Small intestine (tissue), 7 donors: ENCODE results near the gene RBP5. TPM values are rescaled to one million over a fixed set of nuclear protein-coding genes. Genes with fewer than 3 reads are reported as not detected.

ENCODE experiments used
- DNase-seq, 2 donors: peaks; one replicate each; pipeline versions ENCODE4 v3.0.0 to v3.0.0-alpha.2; 2013
- FAIRE-seq: peaks from 2 replicates; lab custom pipeline; 2012; peaks lifted over from hg19 to GRCh38; lab: Jason Lieb, UNC
- H3K27ac ChIP-seq, 3 donors: one replicate each; pipeline ENCODE4 v1.5.1; 2013; ENCODE audit warnings: low read length in 2 of 3, mild to moderate bottlenecking in 2 of 3, control low read depth in 1 of 3, inconsistent platforms in 1 of 3, low read depth in 1 of 3, moderate library complexity in 1 of 3
- H3K27me3 ChIP-seq, 3 donors: one replicate each; pipeline ENCODE4 v1.6.1; 2013; ENCODE audit warnings: low read length in 3 of 3, inconsistent platforms in 1 of 3; ENCODE audit not compliant: control insufficient read depth in 3 of 3, insufficient read depth in 3 of 3
- H3K36me3 ChIP-seq, 3 donors: one replicate each; pipeline ENCODE4 v1.6.1; 2013; ENCODE audit warnings: low read length in 3 of 3, inconsistent platforms in 1 of 3, low read depth in 1 of 3, mild to moderate bottlenecking in 1 of 3, moderate library complexity in 1 of 3; ENCODE audit not compliant: control insufficient read depth in 3 of 3, insufficient read depth in 2 of 3
- H3K4me1 ChIP-seq, 3 donors: one replicate each; pipeline ENCODE4 v1.6.1; 2013; ENCODE audit warnings: low read length in 2 of 3, inconsistent platforms in 1 of 3, low read depth in 1 of 3, mild to moderate bottlenecking in 1 of 3, moderate library complexity in 1 of 3; ENCODE audit not compliant: control insufficient read depth in 3 of 3, insufficient read depth in 2 of 3
- H3K4me3 ChIP-seq, 3 donors: one replicate each; pipeline ENCODE4 v1.5.1; 2013; ENCODE audit warnings: low read length in 3 of 3, control low read depth in 1 of 3, inconsistent platforms in 1 of 3, low read depth in 1 of 3, mild to moderate bottlenecking in 1 of 3, moderate library complexity in 1 of 3
- H3K9me3 ChIP-seq, 2 donors: one replicate each; pipeline ENCODE4 v1.6.1; 2013; ENCODE audit warnings: low read depth in 1 of 2, low read length in 1 of 2; ENCODE audit not compliant: control insufficient read depth in 2 of 2, insufficient read depth in 1 of 2
- WGBS, 3 donors: extraction: QIAGEN DNeasy Blood & Tissue Kit; methylation state at CpG; one replicate each; pipeline ENCODE4 v1.1.7; 2013; 5-methylcytosine and 5-hydroxymethylcytosine counted together
- polyA plus RNA-seq, 4 donors: library from polyadenylated mRNA; stranded (reverse) in 3 of 4; unstranded in 1 of 4; fragments of 200-250 nt in 3 of 4; fragments of 120-200 nt in 1 of 4; gene quantifications; one replicate each; pipeline versions ENCODE4 v1.2.1 to v1.2.3, GENCODE V29; 2013
- donor health status: healthy with polysubstance abuse.
- donor health status: control.
- donor health status: control.
- donor health status: Bipolar disorder and iron deficiency.
- donor health status: healthy.

The RBP5 gene
- polyA plus RNA-seq, 4 donors = 0.67 to 19.0 (median 7.8) TPM

DNA sequence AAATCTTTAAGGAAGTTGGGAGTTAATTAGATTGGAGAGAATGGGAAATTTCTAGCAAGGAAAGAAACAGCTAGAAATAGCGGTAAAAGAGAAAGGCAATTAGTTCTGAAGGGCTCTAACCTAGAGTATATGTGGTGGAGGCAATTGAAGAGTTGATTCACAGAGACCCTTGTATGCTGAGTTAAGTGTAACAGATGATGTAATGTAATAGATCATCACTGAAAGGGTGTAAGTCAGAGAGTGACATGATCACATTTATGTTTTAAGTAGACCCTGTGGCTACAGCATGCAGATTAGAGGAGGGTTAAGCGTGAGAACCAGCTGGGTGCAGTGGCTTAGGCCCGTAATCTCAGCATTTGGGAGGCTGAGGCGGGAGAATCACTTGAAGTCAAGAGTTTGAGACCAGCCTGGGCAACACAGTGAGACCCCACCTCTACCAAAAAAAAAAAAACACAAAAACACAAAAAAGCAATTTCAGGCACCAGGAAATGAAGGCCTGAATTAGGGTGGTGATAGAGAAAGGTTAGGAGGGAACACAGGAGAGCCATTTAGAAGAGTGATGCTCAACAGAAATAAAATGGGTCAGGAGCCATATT lies 3.0 kb downstream of the RBP5 start:
- no peaks in the 10 kb centered on the region for H3K9me3 ChIP-seq
- no peak for FAIRE-seq
- H3K36me3 ChIP-seq = peaks cover 0 to 26% (median 2%) of the 10 kb centered on the region in 3 donors
- WGBS, 3 donors = 68 to 94% (median 86%) methylated on average over 4 of the region's 4 CpGs
- DNase-seq = no peak
- H3K4me3 ChIP-seq = no peak overlapping the region
- H3K4me1 ChIP-seq = peaks cover 2 to 44% (median 3%) of the 10 kb centered on the region in 3 donors
- no peak overlapping the region for H3K27ac ChIP-seq
- H3K27me3 ChIP-seq = no peaks in the 10 kb centered on the region

DNA sequence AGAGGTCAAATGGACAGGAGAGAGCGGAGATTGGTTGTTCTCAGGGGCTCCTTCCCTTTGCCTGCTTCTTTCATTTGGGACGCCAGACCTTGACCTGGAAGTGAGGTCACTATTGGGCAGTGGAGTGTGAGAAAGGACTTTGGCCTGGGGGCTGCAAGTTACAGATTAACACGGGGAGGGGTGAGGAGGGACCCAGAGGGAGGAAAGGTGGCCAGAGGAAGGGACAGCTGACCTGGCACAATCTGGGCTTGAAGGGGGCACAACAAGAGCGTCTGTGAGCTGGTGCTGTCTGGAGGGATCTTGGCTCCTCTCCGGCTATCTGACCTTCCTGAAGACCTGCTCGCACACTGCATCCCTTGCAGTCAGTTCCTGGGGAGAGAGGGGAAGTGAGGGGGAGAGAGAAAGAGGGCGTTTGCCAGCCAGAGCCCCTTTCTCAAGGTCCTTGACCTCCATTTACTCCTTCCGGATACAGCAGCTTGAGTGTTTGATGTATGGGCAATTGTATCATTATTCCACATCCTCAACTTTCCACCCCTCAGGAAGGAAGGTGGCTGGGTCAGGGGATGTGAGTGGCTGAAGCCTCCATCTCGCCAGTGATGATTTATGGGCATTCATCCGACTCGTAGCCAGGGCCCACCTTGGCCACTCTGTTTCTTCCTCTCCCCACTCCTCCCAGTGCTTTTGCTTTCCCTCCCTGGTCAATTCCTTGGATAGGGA lies 4.7 kb downstream of the RBP5 start:
- Histone ChIP-seq H3K4me1 (peaks cover 0 to 35% (median 2%) of the 10 kb centered on the region in 3 donors), H3K36me3 (peaks cover 0 to 38% (median 2%) of the 10 kb centered on the region in 3 donors), H3K27ac (peak overlapping the region in 2 of 3 donors; percentile 37 to 40), H3K4me3 (no peak overlapping the region), H3K9me3 (no peaks in the 10 kb centered on the region), H3K27me3 (no peaks in the 10 kb centered on the region)
- DNase-seq = peak in 1 of 2 donors; percentile 54
- 65 to 77% (median 73%) methylated on average over 11 of the region's 11 CpGs for WGBS, 3 donors
- FAIRE-seq = no peak

GRCh38 chr12:7122811-7123769 lies 5.6 kb downstream of the RBP5 start:
- Histone ChIP-seq H3K27ac (peak overlapping the region in 1 of 3 donors; percentile 22), H3K4me3 (no peak overlapping the region), H3K27me3 (no peaks in the 10 kb centered on the region), H3K4me1 (peaks cover 0 to 32% (median 3%) of the 10 kb centered on the region in 3 donors), H3K9me3 (no peaks in the 10 kb centered on the region), H3K36me3 (peaks cover 0 to 43% (median 2%) of the 10 kb centered on the region in 3 donors)
- no peak for DNase-seq
- no peak for FAIRE-seq
- 63 to 92% (median 89%) methylated on average over 7 of the region's 7 CpGs for WGBS, 3 donors

DNA sequence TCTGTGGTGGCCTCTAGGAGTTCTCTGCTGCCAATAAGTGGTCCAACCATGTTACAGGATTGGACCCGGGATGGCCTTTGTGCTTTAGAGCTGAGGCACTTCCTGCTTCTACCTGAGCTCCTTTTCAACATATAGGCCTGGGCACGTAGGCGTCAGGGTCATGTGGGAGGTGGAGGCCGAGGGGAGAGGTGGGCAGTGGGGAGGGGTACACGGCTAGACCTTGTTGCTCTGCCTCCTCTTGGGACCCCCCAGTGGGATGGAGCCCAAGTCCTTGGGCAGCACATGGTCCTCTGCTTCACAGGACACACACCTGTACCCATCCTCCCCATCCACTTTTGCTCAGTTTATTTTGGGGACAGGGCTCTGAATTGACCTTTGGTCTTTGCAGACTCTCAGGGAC lies 7.4 kb downstream of the RBP5 start:
- Histone ChIP-seq H3K36me3 (peaks cover 0 to 57% (median 2%) of the 10 kb centered on the region in 3 donors), H3K27ac (no peak overlapping the region), H3K4me1 (peaks cover 0 to 33% (median 5%) of the 10 kb centered on the region in 3 donors), H3K27me3 (no peaks in the 10 kb centered on the region), H3K9me3 (no peaks in the 10 kb centered on the region), H3K4me3 (no peak overlapping the region)
- no peak for FAIRE-seq
- 73 to 85% (median 76%) methylated on average over 5 of the region's 5 CpGs for WGBS, 3 donors
- no peak for DNase-seq

GRCh38 chr12:7120166-7120565 lies 8.5 kb downstream of the RBP5 start:
- no peak for DNase-seq
- Histone ChIP-seq H3K27ac (no peak overlapping the region), H3K9me3 (no peaks in the 10 kb centered on the region), H3K36me3 (peaks cover 0 to 69% (median 2%) of the 10 kb centered on the region in 3 donors), H3K27me3 (no peaks in the 10 kb centered on the region), H3K4me3 (no peak overlapping the region), H3K4me1 (peaks cover 0 to 33% (median 5%) of the 10 kb centered on the region in 3 donors)
- FAIRE-seq = no peak
- WGBS, 3 donors = 92 to 93% (median 92%) methylated on average over 5 of the region's 5 CpGs

- FAIRE-seq (no peak), DNase-seq (no peak)
- H3K9me3 ChIP-seq = no peaks in the 10 kb centered on the region
- WGBS, 3 donors = 78 to 90% (median 88%) methylated on average over 3 of the region's 3 CpGs
- peaks cover 0 to 75% (median 2%) of the 10 kb centered on the region in 3 donors for H3K36me3 ChIP-seq
- no peak overlapping the region for H3K27ac ChIP-seq
- no peaks in the 10 kb centered on the region for H3K27me3 ChIP-seq
- H3K4me1 ChIP-seq = peaks cover 0 to 25% (median 5%) of the 10 kb centered on the region in 3 donors
- no peak overlapping the region for H3K4me3 ChIP-seq
Measured at GRCh38 chr12:7118881-7119280, 9.8 kb downstream of the RBP5 start.

GRCh38 chr12:7117670-7118069 lies 11.0 kb downstream of the RBP5 start:
- FAIRE-seq (no peak), DNase-seq (peak; percentile 63 to 93)
- Histone ChIP-seq H3K9me3 (no peaks in the 10 kb centered on the region), H3K4me3 (no peak overlapping the region), H3K36me3 (peaks cover 0 to 71% (median 2%) of the 10 kb centered on the region in 3 donors), H3K27me3 (no peaks in the 10 kb centered on the region), H3K4me1 (peaks cover 0 to 18% (median 3%) of the 10 kb centered on the region in 3 donors), H3K27ac (peak overlapping the region in 2 of 3 donors; percentile 63 to 78)
- WGBS, 3 donors = 21 to 64% (median 53%) methylated on average over 3 of the region's 3 CpGs

DNA sequence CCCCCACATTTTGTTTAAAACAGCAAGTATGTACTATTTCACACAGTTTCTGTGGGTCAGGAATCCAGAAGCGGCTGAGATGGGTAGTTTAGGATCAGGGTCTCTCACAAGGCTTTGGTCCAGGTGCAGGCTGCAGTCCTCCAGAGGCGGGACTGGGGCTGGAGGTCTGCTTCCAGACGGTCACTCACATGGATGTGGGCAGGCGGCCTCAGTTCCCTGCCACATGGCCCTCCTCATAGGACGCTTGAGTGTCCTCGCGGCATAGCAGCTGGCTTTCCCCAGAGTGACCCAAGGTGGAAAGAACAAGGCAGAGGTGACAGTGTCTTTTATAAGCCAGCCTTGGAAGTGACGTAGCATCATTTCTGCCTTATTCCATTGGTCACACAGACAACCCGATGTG lies 11.8 kb downstream of the RBP5 start:
- H3K4me3 ChIP-seq = no peak overlapping the region
- no peak overlapping the region for H3K27ac ChIP-seq
- FAIRE-seq (no peak), DNase-seq (no peak)
- no peaks in the 10 kb centered on the region for H3K9me3 ChIP-seq
- 90 to 95% (median 95%) methylated on average over 9 of the region's 9 CpGs for WGBS, 3 donors
- peaks cover 0 to 18% (median 3%) of the 10 kb centered on the region in 3 donors for H3K4me1 ChIP-seq
- H3K27me3 ChIP-seq = no peaks in the 10 kb centered on the region
- peaks cover 0 to 64% (median 0%) of the 10 kb centered on the region in 3 donors for H3K36me3 ChIP-seq
